NCI-H526 (cell line): ENCODE results near the gene TP73.

Experiments
- DNase-seq, 2 experiments: peaks; one replicate each; lab custom pipeline; 2025; lab: John Stamatoyannopoulos, UW

TP73 gene

DNA sequence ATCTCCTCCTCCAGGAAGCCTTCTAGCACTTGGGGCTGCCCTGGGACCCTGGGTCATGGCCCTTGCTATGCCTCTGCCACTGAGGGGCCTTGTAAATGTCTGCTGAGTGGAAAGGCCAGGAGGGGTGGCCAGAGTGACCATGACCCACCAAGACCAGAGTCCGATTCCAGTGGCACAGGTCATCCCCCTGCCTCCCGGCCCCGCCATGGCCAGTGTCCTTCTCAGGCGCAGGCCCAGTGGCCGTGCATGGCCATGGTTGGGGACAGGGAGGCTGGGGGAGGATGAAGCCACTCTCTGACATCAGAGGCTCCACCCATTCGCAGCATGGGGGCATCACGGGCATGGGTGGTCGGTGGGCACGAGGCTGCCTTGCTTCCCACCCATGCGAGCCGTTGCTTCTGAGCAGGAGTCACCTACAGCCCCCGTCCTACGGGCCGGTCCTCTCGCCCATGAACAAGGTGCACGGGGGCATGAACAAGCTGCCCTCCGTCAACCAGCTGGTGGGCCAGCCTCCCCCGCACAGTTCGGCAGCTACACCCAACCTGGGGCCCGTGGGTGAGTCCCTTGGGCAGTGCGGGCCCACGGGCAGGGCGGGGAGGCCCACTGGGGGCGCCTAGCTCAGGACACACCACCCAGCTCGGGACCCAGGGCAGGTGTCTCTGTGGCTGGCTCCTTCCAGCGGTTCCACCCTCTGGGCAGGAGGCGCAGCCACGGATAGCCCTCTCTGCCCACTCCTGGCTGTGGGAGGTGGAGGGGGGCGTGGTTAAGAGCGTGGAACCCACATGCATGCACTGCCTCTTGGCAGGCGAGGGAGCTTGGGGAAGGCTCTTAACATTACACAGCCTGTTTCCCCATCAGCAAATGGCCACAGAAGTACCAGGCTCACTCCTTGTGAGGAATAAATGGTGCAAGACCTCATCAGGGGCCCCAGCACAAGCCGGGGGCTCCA is 77.6 kb downstream of the TP73 start:
- DNase-seq, result no peak

DNA sequence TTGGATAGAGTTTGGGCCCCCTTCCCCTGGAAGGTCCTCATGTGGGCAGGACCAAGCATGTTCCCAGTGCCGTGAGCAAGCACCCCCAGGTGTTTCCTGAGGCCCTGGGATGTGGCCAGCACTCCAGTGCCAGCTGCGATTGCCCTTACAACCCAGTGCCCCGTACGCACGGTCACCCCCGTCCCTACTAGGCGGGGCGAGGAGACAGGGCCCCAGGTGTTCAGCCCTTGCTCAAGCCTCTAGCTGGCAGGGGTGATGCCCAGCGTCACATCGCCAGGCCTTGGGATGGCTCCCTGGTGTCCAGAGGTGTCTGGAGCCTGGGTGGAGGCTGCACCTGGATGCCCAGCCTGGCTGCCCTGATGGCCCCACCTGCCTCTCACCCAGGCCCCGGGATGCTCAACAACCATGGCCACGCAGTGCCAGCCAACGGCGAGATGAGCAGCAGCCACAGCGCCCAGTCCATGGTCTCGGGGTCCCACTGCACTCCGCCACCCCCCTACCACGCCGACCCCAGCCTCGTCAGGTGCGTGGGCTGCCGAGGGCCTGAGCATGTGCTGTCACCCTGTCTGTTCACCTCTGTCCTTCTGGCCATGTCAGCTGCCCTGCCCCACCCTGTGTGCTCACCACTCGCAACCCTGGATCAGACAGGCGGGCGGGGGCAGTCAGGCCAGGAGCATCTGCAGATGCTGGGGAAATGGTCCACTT is 78.4 kb downstream of the TP73 start:
- no peak for DNase-seq

GRCh38 chr1:3731583-3732433 is 79.5 kb downstream of the TP73 start:
- no peak for DNase-seq

GRCh38 chr1:3732434-3733093 is 80.2 kb downstream of the TP73 start:
- DNase-seq, result no peak

- no peak for DNase-seq
Observed at GRCh38 chr1:3733094-3733882, 81.0 kb downstream of the TP73 start.

DNA sequence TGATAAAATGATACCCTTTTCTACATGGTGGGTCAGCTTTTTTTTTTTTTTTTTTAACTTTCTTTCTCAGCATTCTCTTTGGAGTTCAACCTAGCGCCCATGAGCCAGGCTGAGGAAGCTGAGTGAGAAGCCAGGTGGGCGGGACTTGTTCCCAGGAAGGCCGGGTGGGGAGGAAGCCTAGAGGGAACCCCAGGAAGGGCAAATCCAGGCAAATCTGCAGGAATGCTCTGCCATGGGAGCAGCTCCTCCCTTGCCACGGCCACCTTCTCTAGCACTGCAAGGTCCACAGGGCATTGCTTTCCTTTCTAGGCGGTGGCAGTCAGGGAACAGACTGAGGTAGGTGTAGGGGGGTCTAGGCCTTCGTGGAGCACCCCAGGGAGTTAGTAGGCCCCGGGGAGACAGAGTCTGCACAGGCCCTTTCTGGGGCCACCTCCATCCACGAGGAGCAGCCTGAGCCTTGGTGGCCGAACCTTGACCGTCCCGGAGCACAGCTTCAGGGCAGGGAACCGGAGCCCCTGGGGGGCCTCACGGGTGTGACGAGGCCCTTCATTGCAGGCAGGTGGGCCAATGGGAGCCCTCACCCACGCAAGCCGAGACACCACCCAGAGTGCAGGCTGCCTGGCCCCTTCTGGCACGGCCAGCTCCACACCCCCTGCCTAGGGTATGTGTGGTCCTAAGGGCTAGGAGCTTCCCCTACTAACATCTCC is 81.7 kb downstream of the TP73 start:
- DNase-seq, result no peak

DNA sequence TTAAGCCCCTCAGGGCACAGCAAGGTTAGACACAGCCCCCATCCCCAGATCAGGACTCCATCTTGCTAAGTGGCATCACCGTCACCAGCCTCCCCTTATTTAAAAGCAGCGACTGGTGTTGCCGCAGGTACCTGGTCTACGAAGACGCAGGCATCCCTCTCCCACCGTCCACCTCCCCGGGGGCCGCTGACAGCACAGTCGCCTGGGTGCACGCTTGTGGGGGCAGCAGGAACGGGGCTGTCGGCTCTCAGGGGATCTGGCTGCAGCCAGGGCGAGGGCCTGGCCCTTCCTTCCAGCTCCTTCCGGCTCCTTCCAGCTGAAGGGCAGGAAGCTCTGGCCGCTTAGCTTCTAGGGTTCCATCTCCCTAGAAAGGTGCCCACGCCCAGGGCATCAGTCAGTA is 82.3 kb downstream of the TP73 start:
- DNase-seq, result no peak

DNA sequence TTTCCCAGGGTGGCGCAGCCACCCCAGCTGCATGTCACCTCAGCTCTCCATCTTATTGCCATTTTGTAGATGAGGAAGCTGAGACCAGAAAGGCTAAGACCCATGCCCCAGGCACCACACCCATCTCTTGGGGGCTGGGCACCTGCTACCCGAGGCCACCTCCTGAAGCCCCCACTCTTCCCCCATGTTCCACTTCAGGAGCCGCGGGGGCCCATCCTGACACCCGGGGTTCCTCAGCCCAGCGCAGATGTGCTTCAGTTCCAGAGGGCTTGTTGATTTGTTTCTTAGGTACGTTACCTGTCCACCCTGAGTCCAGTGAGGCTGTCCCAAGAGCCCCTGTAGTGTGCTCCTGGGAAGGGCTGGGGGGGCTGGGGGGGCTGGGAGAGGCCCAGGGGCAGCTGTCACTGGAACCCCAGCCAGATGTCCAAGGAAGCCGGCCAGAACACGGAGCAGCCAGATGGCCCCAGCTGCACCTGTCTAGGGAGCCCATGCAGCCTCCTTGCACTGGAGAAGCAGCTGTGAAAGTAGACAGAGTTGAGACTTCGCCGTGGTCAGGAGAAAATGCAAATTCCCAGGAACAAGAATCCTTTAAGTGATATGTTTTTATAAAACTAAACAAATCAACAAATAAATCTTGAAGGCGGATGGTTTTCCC is 82.8 kb downstream of the TP73 start:
- no peak for DNase-seq

GRCh38 chr1:3735688-3736087 is 83.4 kb downstream of the TP73 start:
- DNase-seq, result no peak

DNA sequence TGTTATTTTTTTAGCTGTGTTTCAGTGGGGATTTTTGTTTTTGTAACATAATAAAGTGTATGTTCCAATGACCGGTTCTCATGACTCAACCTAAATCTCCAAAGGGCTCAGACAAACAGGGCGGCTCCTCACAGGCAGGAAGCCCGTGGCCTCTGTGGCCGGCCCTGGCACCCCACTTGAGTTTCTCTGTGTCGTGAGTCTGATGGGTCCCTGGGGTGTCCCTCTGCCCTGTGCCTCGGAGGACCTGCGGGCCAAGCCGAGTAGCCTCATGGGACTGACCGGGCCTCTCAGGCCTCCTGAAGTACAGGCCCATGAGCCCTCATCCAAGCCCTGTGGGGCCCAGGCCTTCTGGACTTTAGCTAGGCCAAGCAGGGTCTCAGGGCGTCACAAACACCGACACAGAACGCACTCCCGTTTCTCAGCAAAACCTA is 83.8 kb downstream of the TP73 start:
- no peak for DNase-seq

DNA sequence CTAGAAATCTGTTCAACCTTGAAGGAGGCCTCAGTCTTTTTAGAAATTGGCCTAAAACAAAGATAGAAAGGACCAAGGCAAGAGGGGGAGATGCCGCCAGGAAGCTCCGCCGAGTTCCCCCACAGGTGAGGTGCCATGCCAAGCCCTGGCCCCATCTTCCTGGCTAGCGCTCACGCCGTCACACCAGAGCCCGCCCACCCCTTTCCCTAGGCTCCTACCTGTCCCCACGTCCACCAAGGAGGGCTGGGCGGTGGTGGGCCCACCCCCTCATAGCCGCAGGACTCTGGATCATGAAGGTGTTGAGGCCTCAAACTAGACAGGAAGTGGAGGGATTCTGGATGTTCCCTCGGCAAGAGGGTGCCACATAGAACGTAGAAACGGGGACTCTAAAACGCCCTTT is 84.4 kb downstream of the TP73 start:
- DNase-seq, result no peak

DNA sequence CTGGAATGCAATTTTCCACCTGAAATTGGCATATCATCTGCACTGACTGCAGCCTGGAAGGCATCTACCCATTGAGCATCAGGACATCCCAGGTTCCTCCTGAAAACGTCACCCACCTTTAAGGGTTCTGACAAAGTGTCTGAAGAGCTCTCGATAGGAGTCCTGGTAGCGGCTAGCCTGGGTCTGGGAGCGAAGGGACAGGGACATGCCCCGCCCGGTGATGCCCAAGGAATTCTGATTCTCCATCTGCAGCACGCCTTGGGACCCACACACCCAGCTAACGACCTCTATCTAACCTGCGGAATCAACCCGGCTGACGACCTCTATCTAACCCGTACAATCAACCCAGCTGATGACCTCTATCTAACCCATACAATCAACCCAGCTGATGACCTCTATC is 86.6 kb downstream of the TP73 start:
- DNase-seq, result no peak

GRCh38 chr1:3740042-3740441 is 87.7 kb downstream of the TP73 start:
- DNase-seq, result no peak

DNA sequence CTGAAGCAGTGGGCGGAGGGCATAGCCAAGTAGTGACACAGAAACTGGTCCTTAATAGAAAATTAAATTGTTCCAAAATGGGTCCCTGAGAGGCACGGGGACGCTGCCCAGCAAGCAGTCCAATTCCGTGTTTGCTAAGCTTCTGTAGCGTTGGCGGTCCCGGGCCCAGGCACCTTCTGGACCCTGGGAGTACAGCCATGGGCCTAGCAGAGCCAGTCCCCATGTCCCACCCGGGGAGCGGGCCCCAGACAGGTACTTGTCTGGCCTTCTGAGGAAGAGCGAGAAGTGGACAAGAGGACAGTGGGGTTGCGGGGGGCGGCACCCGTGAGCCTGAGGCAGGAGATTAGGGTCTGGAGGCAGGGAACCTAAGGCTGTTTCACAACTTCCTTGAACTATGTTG is 88.4 kb downstream of the TP73 start:
- no peak for DNase-seq

- no peak for DNase-seq
Observed at GRCh38 chr1:3741566-3742438, 89.5 kb downstream of the TP73 start.

GRCh38 chr1:3742439-3743298 is 90.4 kb downstream of the TP73 start:
- DNase-seq, result no peak

GRCh38 chr1:3743421-3743820 is 91.1 kb downstream of the TP73 start:
- DNase-seq, result no peak

GRCh38 chr1:3743826-3744225 is 91.5 kb downstream of the TP73 start:
- DNase-seq, result no peak
